Brain pericyte (primary cell): ENCODE measurements around the gene USH2A.

Experiments used
- DNase-seq: peaks from one replicate; pipeline ENCODE4 v3.0.0-alpha.2; 2012; ENCODE audit warnings: low read depth, low spot score

USH2A gene

DNA sequence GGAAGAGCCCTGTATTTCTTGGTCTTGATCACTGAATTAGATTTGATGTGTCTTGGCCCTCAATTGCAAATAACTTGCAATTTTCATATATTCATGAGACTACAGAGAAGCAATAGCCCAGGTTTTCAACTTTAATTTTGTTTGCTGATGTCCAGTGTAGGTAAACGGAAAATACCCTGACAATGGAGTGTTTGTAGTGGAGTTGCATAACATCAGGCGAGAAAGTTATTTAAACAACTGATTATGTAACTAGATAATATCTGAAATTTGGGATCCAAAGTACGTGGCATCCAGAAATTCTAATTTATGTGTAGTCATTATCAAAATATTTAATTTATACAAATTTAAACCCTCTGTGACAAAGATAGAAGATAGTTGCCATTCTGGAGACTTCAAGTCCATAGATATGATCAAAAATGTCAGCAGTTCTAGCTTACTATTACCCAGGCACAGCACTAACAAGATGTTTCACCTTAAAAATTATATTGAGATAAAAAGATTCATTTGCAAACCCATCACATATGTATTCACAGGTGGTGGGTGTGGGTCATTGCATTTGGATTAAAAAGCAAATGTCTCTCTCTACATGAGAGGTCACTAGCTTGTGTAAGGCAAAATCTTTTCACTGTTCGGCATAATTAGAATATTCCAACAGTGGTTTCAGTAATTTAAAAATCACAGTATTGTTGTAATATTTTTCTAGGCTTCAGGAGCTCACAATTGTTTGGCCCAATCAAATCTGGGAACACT is 705.4 kb downstream of the USH2A start:
- DNase-seq = no peak

DNA sequence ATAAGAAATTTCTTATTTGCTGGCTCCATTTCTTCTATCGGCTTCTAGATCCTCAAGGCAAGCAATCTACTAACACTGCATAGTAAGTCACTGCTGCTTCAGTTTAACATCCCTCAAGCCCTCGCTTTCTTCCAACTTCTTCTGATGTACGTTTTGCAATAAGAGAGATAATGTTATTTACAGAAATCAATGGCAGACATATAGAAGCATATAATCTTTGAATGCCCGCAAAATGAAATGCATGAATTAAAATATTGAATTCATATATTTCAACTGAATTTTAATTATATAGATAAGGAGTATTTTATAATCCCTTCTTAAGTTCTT is 712.4 kb downstream of the USH2A start:
- DNase-seq = no peak

DNA sequence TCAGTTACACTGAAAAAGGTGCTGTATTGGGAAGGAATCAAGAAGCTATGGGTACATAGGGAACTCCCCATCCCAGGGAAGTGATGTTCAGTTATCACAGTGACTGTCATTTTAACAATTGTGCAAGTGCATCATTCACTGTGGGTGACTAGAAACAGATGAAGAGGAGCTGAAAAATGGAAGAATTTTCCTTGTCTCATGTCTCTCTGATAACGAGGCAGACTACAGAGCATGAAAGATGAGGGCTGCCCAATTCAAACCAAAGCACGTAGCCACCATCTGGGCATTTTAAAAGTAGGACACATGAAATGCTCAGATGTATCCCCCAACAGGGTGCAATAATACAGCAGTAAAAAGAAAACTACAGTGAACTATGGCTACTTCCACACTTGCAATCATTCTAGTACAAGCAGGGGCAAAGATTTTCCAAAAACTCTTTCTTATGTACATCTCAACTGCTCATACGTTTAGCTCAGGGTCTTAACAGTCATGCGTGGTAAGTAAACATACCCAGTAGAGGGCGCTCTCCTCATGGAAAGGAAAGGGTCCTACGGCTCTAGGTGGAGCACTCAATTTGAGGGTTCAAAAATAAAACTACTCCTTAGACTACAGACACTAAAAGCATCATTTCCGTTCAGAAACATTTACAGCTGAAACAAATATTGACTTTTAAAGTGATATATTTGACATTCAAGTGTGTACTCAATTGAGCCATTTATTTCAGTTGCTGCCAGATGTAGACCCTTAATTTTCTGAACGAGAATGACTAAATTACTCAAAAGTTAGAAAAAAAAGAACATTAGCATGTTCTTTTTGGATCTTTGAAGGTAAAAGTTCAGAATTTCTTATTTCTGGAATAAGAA is 713.0 kb downstream of the USH2A start:
- DNase-seq = no peak

DNA sequence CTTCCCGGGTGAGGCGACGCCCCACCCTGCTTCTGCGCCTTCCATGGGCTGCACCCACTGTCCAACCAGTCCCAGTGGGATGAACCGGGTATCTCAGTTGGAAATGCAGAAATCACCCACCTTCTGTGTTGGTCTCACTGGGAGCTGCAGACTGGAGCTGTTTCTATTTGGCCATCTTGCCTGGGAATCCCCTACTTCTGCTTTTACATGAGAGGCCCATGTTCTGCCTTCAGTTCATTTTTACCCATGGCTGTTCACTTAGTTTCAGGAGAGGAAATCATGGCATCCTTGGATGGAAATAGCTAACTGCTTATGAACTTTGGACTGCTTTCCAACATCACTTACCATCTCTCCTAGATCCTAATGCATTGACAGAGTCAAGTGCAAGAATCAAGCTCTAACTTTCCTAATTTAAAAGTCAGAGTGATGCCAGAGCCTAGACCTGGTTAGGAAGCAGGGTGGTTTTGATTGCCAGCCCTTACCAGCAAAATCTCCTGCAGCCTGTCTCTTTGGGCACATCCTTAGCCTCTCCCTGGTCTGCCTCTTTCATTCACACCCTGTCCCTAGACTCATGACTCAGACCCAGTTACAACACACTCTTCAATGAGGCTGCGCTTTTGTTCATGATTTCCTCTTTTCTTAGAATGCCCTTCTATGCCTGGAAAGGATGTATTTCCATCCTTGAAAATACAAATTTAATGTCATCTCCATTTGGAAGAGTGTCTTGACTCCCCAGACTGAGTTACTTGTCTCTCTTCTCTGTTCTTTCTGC is 719.0 kb downstream of the USH2A start:
- no peak for DNase-seq

DNA sequence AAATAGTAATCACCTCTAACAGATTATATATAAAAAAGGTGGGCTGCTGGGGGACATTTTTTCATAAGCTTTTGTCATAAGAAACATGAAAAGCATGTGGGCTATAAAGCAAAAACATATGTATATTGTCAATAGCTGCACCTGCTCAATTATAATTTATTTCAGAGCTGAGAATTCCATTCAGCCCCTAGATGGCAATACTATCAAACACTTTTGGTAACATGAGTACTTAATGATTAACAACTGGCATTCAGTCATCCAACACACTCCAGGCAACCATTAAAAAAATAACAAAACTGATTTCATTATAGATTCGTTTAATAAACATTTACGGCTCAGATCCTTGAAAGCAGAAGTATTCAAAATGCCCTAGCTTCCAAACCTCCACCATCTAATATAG is 741.0 kb downstream of the USH2A start:
- no peak for DNase-seq

DNA sequence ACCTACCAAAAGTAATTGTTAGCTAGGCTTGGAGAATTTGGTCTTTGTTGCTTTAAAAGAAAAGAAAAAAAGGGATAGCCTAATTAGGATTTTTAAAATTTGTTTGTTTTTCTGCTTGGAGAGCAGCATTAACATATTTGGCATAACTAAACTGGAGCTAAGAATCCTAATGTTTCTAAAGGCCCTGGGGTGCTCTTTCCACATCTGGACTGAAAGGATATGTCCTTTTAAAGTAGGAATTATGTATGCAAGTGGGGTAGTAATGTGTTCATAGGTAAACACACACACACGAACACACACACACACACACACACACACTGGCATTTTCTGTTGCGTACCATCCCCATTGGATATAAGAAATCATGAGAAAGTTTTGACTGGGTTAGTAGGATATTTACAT is 742.2 kb downstream of the USH2A start:
- DNase-seq = no peak

DNA sequence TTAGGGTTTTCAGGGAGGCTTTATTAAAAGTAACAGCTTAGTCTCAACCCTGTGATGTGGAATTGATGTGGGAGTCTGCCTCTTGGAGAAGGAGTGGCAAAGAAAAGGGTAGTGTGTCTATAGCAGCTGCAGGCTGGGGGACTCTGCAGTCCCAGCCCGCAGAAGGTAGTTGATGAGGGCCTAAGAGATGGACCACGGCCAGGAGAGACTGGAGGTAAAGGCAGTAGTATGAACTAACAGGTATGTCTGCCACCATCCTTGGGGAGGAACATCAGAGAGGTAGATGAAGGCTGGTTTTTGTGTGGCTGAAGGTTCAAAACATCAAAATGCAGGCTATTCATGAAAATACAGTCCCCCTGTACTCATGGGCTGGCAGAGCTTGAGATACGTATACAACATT is 744.0 kb downstream of the USH2A start:
- no peak for DNase-seq

DNA sequence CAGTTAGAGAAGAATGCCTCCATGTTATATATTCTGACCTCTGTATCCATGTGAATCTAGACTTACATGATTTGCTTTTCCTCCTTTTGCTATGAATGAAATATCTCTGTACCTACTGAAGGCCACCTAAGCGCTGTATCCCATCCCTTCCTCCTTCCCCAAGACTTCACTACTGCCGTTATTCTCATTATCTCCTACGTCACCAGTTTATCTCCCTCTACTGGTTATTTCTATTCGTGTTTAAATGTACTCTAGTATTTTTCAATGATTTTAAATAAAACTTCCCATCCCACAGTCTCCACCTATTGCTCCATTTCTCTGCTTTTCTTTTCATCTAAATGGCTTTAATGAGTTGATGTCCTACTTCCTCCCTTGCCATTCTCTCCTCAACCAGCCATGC is 746.1 kb downstream of the USH2A start:
- DNase-seq = no peak

DNA sequence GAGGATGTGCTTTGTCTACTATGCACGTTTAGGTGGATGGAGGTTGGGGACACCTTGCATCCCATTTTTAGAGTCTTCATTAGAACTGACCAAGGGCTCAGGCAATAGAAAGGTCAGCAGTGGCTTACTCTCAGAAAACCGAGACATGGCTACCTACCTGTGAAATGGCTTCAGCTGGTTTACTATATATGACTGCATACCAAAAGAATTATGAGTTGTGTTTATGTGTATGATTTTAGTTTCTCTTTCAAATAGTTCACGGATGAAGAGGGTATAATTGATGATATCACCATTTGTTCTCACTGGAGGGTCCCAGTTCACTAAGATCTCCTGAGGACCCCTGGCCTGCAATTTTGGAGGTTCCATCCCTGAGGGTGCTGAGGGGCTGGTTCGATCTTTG is 749.3 kb downstream of the USH2A start:
- no peak for DNase-seq

DNA sequence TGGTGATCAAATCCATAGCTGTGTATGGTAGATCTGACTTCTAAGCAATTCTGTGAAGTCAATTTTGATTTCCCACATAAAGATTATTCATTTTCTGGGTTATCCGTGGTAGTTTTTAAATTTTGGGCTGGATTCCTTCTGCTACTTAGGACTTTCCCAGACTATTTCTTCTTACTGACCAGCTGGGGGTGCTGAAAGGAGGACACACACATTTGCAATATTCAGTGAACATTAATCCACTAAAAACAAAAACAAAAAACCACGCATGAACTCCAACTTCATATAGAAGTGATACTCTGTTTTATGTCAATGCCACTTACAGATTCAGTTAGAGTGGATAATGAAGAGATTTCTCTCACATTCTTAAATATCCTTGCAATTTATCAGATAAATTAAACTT is 750.8 kb downstream of the USH2A start:
- DNase-seq = no peak

DNA sequence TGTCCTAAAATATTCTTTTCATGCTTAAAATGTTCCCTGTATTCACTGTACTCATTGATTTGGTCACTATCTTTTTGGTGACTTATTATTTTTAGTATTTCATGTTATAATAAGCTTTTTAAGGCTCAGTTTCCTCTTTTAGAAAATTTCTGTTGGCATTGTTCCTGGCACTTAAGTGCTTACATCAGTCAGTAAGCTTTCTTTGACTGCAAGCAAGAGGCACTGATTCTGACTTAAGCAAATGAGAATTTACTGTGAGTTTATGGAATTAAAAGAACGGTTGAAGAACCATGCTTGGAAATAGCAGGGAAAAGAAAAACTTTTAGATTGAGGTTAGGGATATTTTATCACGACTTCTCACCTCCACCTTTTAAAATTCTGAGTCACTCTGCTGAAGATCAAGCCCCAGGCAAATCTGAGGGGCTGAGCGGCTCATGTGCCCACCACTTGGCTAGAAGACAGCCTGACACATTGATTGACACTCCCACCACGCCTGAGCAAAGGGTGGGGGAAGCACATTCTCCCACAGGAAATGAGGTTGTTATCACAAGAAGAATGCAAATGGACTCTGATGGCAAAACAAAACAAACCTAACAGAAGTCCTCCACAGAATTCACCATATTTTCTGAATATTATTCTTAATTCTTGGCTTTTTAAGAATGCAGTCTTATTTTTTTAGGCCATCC is 753.3 kb downstream of the USH2A start:
- DNase-seq = no peak

DNA sequence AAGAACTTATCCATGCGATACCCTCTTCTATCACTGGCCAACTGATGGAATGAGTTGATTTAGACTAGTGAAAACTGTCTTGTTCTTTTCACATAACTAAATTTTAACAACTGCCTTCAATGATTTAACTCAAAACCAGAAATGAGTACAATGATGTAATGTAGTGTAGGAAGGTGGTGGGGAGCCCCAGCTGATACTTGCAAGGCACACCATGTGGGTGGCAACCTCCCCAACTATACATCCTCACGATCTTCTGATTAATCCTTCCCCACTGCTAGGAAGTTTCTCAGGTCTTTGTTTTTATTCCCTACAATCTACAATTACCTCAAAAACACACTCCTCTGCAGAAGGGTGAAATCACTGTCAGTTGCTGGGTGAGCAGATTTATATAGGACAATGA is 755.5 kb downstream of the USH2A start:
- DNase-seq = no peak

DNA sequence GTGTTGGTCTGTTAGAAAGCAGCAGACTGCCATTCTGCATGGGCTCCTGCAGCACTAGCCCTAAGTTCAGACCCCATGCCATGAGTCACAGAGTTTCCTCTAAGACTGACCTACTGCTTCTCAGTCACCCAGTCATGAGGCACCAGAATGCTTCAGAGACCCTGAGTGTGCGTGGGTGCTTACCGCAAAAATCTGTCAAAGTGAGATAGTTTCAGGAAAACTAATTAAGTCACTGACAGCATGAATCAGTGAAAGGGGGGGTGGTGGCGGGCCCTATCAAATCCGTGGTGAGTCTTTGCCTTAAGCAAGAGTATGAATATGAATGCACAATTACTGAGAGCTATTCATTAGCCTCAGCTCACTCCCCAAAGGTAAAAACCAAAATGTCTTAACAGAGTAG is 758.0 kb downstream of the USH2A start:
- no peak for DNase-seq

DNA sequence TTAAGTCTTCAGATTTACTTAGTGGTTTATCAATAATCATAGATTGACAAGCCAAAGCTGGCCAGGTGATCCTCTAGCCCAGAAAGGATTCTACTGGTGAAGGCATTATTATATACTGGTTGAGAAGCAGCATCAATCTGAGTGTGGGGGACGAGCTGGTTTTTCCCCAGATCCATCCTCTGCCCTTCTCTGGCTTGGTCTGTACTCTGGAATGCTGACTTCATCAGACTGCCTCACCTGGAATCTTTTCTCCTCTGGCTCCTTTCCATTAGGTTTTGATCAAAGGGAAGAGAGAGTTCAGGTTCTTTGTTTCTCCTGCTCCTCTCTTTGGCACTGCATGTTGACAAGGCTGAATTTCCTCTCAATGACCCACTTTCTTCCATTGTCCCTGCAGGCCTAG is 762.2 kb downstream of the USH2A start:
- DNase-seq = no peak

DNA sequence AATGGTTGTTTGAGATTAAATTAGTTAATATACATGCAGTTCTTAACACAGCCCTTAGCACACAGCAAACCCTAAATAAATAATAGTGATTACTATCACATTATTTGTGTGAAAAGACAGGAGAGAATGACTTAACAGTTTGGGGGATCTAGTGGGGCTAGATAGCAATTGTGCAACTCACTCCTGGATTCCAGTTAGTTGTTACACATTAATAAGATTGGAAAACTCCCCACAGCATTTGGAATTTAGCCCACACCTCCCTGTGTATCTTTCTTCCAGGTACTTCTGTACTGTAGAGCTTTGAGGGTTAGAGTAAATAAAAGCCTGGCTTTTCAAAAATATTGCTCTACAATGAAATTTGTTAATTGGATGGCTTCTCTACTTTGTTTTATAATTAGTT is 763.0 kb downstream of the USH2A start:
- DNase-seq = no peak

DNA sequence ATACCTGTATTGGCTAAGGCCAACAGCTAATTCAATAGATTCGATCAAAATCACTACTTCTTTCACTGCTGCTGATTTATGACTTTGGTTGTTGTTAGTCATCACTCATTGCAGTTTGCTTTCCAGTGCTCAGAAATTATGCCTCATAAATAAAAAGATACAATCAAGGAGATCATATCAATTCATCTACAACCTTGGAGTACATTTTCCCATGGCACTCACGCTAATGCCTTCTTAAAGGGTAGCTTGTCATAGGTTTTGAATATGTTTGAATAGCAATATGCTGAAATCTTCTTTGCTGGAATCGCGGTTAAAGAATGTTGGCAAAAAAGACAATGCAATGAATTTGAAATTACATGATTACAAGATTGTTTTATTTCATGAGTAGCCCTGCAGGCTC is 766.2 kb downstream of the USH2A start:
- DNase-seq = no peak

DNA sequence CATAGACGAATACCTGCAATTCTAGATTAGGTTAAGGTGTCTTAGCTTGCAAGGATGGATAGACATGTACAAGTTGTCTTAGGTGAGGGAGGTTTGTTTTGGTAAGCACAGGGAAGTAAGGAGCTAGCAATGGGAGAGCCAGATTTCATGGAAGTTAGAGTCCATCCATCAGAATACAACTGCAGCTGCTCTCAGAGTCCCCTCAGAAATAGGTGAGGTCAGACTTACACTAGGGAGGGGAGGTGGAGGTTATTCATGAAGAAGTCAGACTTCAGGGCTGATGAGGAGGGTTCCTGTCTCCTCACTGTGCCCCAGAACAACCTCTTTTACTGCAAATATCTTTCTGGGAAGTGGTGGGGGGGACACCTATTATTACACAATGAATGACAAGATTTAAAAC is 770.9 kb downstream of the USH2A start:
- DNase-seq = no peak

DNA sequence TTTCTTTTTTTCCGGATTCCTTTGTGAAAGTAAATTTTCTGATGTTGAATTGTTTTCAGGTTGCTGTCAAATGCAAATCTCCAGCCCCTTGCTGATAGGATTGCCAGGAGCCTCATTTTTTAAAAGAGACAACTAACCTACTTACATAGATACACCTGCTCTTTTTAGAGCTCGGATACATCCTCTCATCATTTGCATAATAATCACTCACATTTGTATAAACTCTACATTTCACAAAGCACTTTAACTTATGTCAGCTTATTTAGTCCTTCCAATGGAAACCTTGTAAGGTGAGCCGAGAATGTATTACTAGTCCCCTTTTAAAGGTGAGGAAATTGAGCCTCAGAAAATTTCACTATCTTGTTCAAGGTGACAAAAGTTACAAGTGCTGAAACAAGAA is 771.4 kb downstream of the USH2A start:
- DNase-seq = no peak

DNA sequence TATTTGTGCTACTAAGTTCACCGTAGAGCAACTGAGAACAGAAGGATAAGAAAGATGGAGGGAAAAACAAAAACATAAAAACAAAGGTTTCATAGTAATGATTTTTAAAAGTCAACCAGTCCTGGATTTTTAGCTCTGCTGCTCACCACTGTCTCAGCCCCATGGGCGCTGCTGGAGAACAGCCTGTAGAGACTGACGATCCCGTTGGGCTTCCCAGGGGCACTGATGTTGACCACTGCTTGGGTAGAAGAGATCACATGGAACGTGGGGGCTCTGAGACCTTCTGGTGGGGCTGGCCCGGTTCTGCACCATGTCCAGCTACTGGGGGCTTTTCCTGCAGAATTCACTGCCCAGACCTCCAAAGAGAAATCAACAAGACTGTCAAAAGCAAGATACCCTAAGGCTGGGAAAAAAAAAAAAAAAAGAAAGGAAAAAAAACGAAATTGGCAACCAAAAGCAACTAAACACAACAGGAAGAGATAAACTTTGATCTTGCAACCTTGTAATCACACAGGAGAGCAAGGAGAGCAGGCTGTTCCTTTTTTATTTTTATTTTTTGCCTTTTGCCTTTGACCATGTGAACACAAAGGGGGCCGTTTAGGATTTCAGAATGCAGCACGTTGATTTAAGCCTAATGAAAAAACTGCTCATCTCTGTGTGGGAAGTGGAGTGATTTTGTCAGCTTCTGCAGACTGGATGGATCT is 772.6 kb downstream of the USH2A start:
- DNase-seq = no peak

DNA sequence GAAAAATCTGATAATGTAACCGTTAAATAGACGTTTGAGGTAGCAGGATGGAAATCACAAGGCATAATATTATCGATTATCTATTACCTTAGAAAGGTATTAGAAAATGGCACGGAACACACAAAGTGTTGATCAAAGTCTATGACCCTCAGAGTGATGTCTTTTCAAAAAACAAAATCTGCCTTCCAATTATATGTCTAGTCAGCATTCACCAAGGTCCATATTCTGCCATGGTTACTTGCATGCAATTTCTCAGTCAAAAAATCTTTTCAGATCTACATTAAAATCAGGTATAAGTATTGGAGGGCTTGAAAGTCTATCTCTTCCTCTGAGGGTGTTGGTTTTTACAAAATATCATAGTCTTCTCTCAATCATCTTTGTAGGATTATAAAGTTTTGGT is 774.3 kb downstream of the USH2A start:
- no peak for DNase-seq

DNA sequence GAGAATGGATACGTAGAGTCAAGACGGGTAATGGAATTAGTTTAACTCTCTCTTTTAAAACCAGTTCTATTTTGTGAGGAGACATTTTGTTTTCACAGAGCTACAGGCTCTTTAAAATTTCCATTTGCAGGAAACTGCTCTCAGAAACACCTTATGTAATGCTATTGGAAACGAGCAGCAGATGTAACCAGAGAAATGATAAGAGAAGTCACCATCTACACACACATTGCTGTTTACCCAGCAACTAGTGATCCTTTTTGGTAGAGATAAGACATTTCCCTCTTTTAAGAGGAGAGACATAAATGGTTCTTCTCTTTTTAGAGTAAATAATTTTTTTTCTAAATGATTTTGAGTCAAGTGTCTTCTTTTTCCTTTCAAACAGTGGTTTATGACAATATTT is 775.5 kb downstream of the USH2A start:
- DNase-seq = no peak
